SU-DHL-6 (cell line): ENCODE results near the gene CDK12.

Source experiments
- CTCF ChIP-seq: fragments of 200-600 bp; sonication (generic); IDR thresholded peaks from one replicate; pipeline ENCODE4 v1.5.1; 2017; ENCODE audit warnings: antibody characterized with exemption, mild to moderate bottlenecking, low read length, moderate library complexity; ENCODE audit not compliant: insufficient read depth, poor library complexity, severe bottlenecking
- EZH2phosphoT487 ChIP-seq: fragments of 200-600 bp; sonication (generic), shearing (Covaris generic); conservative IDR thresholded peaks from 2 replicates; pipeline ENCODE4 v1.6.1; 2018; ENCODE audit warnings: mild to moderate bottlenecking, antibody characterized with exemption, low read length, moderate library complexity, mixed read lengths

GRCh38 chr17:39568702-39569101, 107.4 kb downstream of the CDK12 start:
- no peak for TF ChIP-seq CTCF
- TF ChIP-seq EZH2phosphoT487, result no peak
